ENCODE data around the gene HCRT.
"Not testable (repeated sequence)": the region's sequence is repeated elsewhere in the genome, so short reads cannot be mapped to it uniquely, and the experiment has no call there.

Gene HCRT

GRCh38 chr17:42179335-42179734 is 5.9 kb downstream of the HCRT start:
- no peak for DNase-seq

- DNase-seq, result no peak
Observed at GRCh38 chr17:42178817-42179216, 6.4 kb downstream of the HCRT start.

GRCh38 chr17:42177684-42178083 is 7.6 kb downstream of the HCRT start:
- no peak for DNase-seq

GRCh38 chr17:42174126-42174783 is 11.0 kb downstream of the HCRT start:
- DNase-seq, result no peak

- no peak for DNase-seq
Observed at GRCh38 chr17:42171831-42172230, 13.4 kb downstream of the HCRT start.

- DNase-seq, result no peak
Observed at GRCh38 chr17:42169351-42169750, 15.9 kb downstream of the HCRT start.

- DNase-seq, result no peak
Observed at GRCh38 chr17:42167807-42168206, 17.4 kb downstream of the HCRT start.

- no peak for DNase-seq
Observed at GRCh38 chr17:42166196-42166763, 19.0 kb downstream of the HCRT start.

GRCh38 chr17:42165751-42166150 is 19.5 kb downstream of the HCRT start:
- no peak for DNase-seq

GRCh38 chr17:42163696-42164407 is 21.4 kb downstream of the HCRT start:
- DNase-seq, result no peak

- DNase-seq, result no peak
Observed at GRCh38 chr17:42163113-42163512, 22.1 kb downstream of the HCRT start.

GRCh38 chr17:42160531-42160910 is 24.7 kb downstream of the HCRT start:
- no peak for DNase-seq

- DNase-seq, result no peak
Observed at GRCh38 chr17:42159796-42160530, 25.3 kb downstream of the HCRT start.

- DNase-seq, result no peak
Observed at GRCh38 chr17:42155614-42156045, 29.6 kb downstream of the HCRT start.

- DNase-seq, result peak in 1 of 2 donors; percentile 52
Observed at GRCh38 chr17:42153919-42154742, 31.1 kb downstream of the HCRT start.

- no peak for DNase-seq
Observed at GRCh38 chr17:42146911-42147607, 38.2 kb downstream of the HCRT start.

GRCh38 chr17:42143138-42143537 is 42.1 kb downstream of the HCRT start:
- not testable (repeated sequence) for DNase-seq

GRCh38 chr17:42142371-42142896 is 42.8 kb downstream of the HCRT start:
- no peak for DNase-seq

- no peak for DNase-seq
Observed at GRCh38 chr17:42141382-42141781, 43.9 kb downstream of the HCRT start.

GRCh38 chr17:42140690-42141089 is 44.6 kb downstream of the HCRT start:
- DNase-seq, result not testable (repeated sequence)

GRCh38 chr17:42138749-42139492 is 46.3 kb downstream of the HCRT start:
- DNase-seq, result no peak

Data from bone marrow (tissue), 2 donors.